ENCODE measurements around the gene UBFD1.

- TF ChIP-seq CTCF (conservative IDR thresholded peaks at IDR 0.05) (no peak), EZH2 (IDR thresholded peaks at IDR 0.05; ENCODE audit: low read depth) (no peak)
Observed at GRCh38 chr16:23566724-23567123, 9.2 kb downstream of the UBFD1 start.

Data from PC-9 (cell line).